SK-N-SH (cell line): ENCODE measurements around the gene FOXR1. TPM values are rescaled to one million over a fixed set of nuclear protein-coding genes. Genes with fewer than 3 reads are reported as not detected.
"Not testable (repeated sequence)": the region's sequence is repeated elsewhere in the genome, so short reads cannot be mapped to it uniquely, and the experiment has no call there.

ENCODE experiments used
- CTCF ChIA-PET: fragments of 300-600, 350-600 bp; formaldehyde crosslinking; extraction: SDS; loops from one replicate; lab custom pipeline; 2021; lab: Yijun Ruan, JAX
- POLR2A ChIA-PET: fragments of 350-600 bp; sonication (Branson Sonifier 250); formaldehyde crosslinking; extraction: SDS; loops from one replicate; lab custom pipeline; 2020; ENCODE audit warnings: antibody characterized with exemption, inconsistent platforms; lab: Yijun Ruan, JAX
- DNase-seq: peaks from one replicate; pipeline ENCODE4 v3.0.0; 2012
- H2AFZ ChIP-seq: fragments of 200-600 bp; sonication (generic); 2 replicates; pipeline ENCODE4 v1.8.1; 2016; ENCODE audit warnings: antibody characterized with exemption, mild to moderate bottlenecking, low read depth
- H3F3A ChIP-seq: fragments of 200-600 bp; sonication (generic); replicated peaks from 2 replicates; pipeline ENCODE3; 2016; ENCODE audit warnings: antibody characterized with exemption, mild to moderate bottlenecking; ENCODE audit not compliant: insufficient read depth
- H3K27ac ChIP-seq, 2 experiments: fragments of 200-500 bp in 1 of 2; fragments of 200-600 bp in 1 of 2; sonication (Bioruptor generic) in 1 of 2; sonication (generic), shearing (Covaris generic) in 1 of 2; 2 replicates each; pipeline versions ENCODE4 v1.5.1 to v1.6.1; 2014 to 2016; ENCODE audit warnings: low read depth in 2 of 2, inconsistent platforms in 1 of 2, low read length in 1 of 2, mild to moderate bottlenecking in 1 of 2, mixed read lengths in 1 of 2
- H3K27me3 ChIP-seq: fragments of 200-600 bp; sonication (generic), shearing (Covaris generic); 2 replicates; pipeline ENCODE4 v1.6.1; 2016; ENCODE audit warnings: mixed run types; ENCODE audit not compliant: insufficient read depth
- H3K36me3 ChIP-seq, 2 experiments: fragments of 200-500 bp in 1 of 2; fragments of 200-600 bp in 1 of 2; sonication (Bioruptor generic) in 1 of 2; sonication (generic) in 1 of 2; replicated peaks in 1 of 2; 2 replicates each; pipeline versions ENCODE3 to v1.5.1; 2014 to 2016; ENCODE audit warnings: low read length in 1 of 2, mild to moderate bottlenecking in 1 of 2; ENCODE audit not compliant: insufficient read depth in 2 of 2, control insufficient read depth in 1 of 2
- H3K4me1 ChIP-seq, 2 experiments: fragments of 200-500 bp in 1 of 2; fragments of 200-600 bp in 1 of 2; sonication (Bioruptor generic) in 1 of 2; sonication (generic), shearing (Covaris generic) in 1 of 2; 2 replicates each; pipeline versions ENCODE4 v1.5.1 to v1.6.1; 2014 to 2016; ENCODE audit warnings: low read depth in 1 of 2, low read length in 1 of 2, mixed run types in 1 of 2; ENCODE audit not compliant: insufficient read depth in 2 of 2, control insufficient read depth in 1 of 2
- H3K4me2 ChIP-seq: fragments of 200-600 bp; sonication (generic), shearing (Covaris generic); 2 replicates; pipeline ENCODE4 v1.6.1; 2017; ENCODE audit warnings: mixed run types
- H3K4me3 ChIP-seq, 2 experiments: fragments of 200-500 bp in 1 of 2; fragments of 200-600 bp in 1 of 2; sonication (Bioruptor generic) in 1 of 2; sonication (generic), shearing (Covaris generic) in 1 of 2; 2 replicates each; pipeline versions ENCODE4 v1.5.1 to v1.8.1; 2014 to 2016; ENCODE audit warnings: low read depth in 2 of 2, inconsistent platforms in 1 of 2, low read length in 1 of 2, mild to moderate bottlenecking in 1 of 2, mixed read lengths in 1 of 2, moderate library complexity in 1 of 2
- H3K79me2 ChIP-seq: fragments of 200-600 bp; sonication (generic); 2 replicates; pipeline ENCODE4 v1.8.1; 2017; ENCODE audit warnings: mild to moderate bottlenecking; ENCODE audit not compliant: insufficient read depth
- H3K9ac ChIP-seq: fragments of 200-600 bp; sonication (generic); 2 replicates; pipeline ENCODE4 v1.6.1; 2017; ENCODE audit warnings: mixed run types
- H3K9me2 ChIP-seq: fragments of 200-600 bp; sonication (generic); 2 replicates; pipeline ENCODE4 v1.6.1; 2017; ENCODE audit warnings: mixed run types
- H3K9me3 ChIP-seq: fragments of 200-600 bp; sonication (generic); 2 replicates; pipeline ENCODE4 v1.6.1; 2017; ENCODE audit warnings: mixed run types, mild to moderate bottlenecking, moderate library complexity
- H4K20me1 ChIP-seq: fragments of 200-600 bp; sonication (generic); 2 replicates; pipeline ENCODE4 v1.6.1; 2017; ENCODE audit warnings: mild to moderate bottlenecking, mixed run types; ENCODE audit not compliant: insufficient read depth
- CTCF ChIP-seq: fragments of 200-600 bp; sonication (generic); IDR thresholded peaks from 2 replicates; pipeline ENCODE4 v1.6.1; 2017; ENCODE audit warnings: antibody characterized with exemption, mild to moderate bottlenecking, moderate library complexity
- FOXJ3 ChIP-seq: sonication (generic); formaldehyde crosslinking; IDR thresholded peaks from 2 replicates; pipeline ENCODE4 v1.5.1; 2020; ENCODE audit warnings: mild to moderate bottlenecking, missing genetic modification reagents
- FOXM1 ChIP-seq: IDR thresholded peaks from 2 replicates; pipeline ENCODE4 v1.4.0; 2012; ENCODE audit warnings: low read depth, mild to moderate bottlenecking
- GABPA ChIP-seq: IDR thresholded peaks from 2 replicates; pipeline ENCODE4 v1.4.0; 2012; ENCODE audit warnings: low read depth, mild to moderate bottlenecking
- GATA2 ChIP-seq: sonication (generic); formaldehyde crosslinking; IDR thresholded peaks from 2 replicates; pipeline ENCODE4 v1.5.0; 2020; ENCODE audit warnings: mild to moderate bottlenecking, missing genetic modification reagents
- IRF3 ChIP-seq: fragments of 150-350 bp; IDR thresholded peaks from 2 replicates; pipeline ENCODE4 v1.6.1; 2016; ENCODE audit warnings: mild to moderate bottlenecking, low read depth, low read length
- JUND ChIP-seq: IDR thresholded peaks from 2 replicates; pipeline ENCODE4 v1.4.0; 2012
- MAX ChIP-seq: IDR thresholded peaks from 2 replicates; pipeline ENCODE4 v1.4.0; 2012; ENCODE audit warnings: low read depth
- NRF1 ChIP-seq: IDR thresholded peaks from 2 replicates; pipeline ENCODE4 v1.6.1; 2012; ENCODE audit warnings: low read depth, mild to moderate bottlenecking, low read length
- RCOR1 ChIP-seq: fragments of 150-350 bp; IDR thresholded peaks from 2 replicates; pipeline ENCODE4 v1.6.1; 2017; ENCODE audit warnings: antibody characterized with exemption, low read length
- SIN3A ChIP-seq: IDR thresholded peaks from 2 replicates; pipeline ENCODE4 v1.6.1; 2012; ENCODE audit warnings: low read depth, mild to moderate bottlenecking, low read length, moderate library complexity, borderline replicate concordance
- SMC3 ChIP-seq: IDR thresholded peaks from 2 replicates; pipeline ENCODE4 v1.6.1; 2012; ENCODE audit warnings: low read depth, low read length, improper control_type of control experiment
- WGBS: methylation state at CpG from one replicate; pipeline ENCODE4 v1.1.6; 2017; ENCODE audit warnings: low lambda C conversion rate; 5-methylcytosine and 5-hydroxymethylcytosine counted together
- polyA plus RNA-seq, 3 experiments: library from polyadenylated mRNA; depleted of rRNA; stranded (reverse); fragments of >200 nt; gene quantifications; 2 replicates each; pipeline ENCODE4 v1.2.3, GENCODE V29; 2012

FOXR1 gene
- polyA plus RNA-seq, 1 of the 3 experiments (the other 2 are of a cell fraction): not detected

GRCh38 chr11:118988280-118988679, 16.7 kb downstream of the FOXR1 start:
- Histone ChIP-seq H3K79me2 (no peaks in the 10 kb centered on the region), H3K4me3 (no peak overlapping the region), H3K9ac (no peak overlapping the region), H3K36me3 (no peaks in the 10 kb centered on the region), H3K27ac (no peak overlapping the region), H2AFZ (no peak overlapping the region), H3K27me3 (no peaks in the 10 kb centered on the region), H3F3A (peaks cover 5% of the 10 kb centered on the region), H3K9me2 (no peaks in the 10 kb centered on the region), H3K4me1 (no peaks in the 10 kb centered on the region), H3K9me3 (no peaks in the 10 kb centered on the region), H3K4me2 (no peak overlapping the region), H4K20me1 (no peaks in the 10 kb centered on the region)
- POLR2A ChIA-PET: no interaction called here
- DNase-seq: no peak
- CTCF ChIA-PET: no interaction called here
- TF ChIP-seq SMC3 (no peak), MAX (no peak), FOXJ3 (CRISPR knock-in tag) (no peak), IRF3 (no peak), JUND (no peak), SIN3A (no peak), GATA2 (CRISPR knock-in tag) (no peak), NRF1 (no peak)
- 83% methylated on average over 4 of the region's 5 CpGs for WGBS

- not testable (repeated sequence) for H3K9ac ChIP-seq, H3K36me3 ChIP-seq
Measured at GRCh38 chr11:118991486-118992038, 20.0 kb downstream of the FOXR1 start.

GRCh38 chr11:118996926-118997626, 25.5 kb downstream of the FOXR1 start:
- WGBS: 24% methylated on average over 16 of the region's 22 CpGs
- Histone ChIP-seq H3K4me3 (peak overlapping the region; percentile 77 to 97), H3K9me2 (no peaks in the 10 kb centered on the region), H3K79me2 (peaks cover 51% of the 10 kb centered on the region), H3K27ac (peak overlapping the region; percentile 26 to 67; a peak in 3 of 4 replicates), H2AFZ (peak overlapping the region; percentile 99), H3K27me3 (no peaks in the 10 kb centered on the region), H3K9me3 (no peaks in the 10 kb centered on the region), H4K20me1 (no peaks in the 10 kb centered on the region), H3K9ac (peak overlapping the region; percentile 78), H3K4me1 (peaks cover 5 to 16% of the 10 kb centered on the region in 2 experiments; a peak in 3 of 4 replicates), H3K4me2 (peak overlapping the region; percentile 98), H3K36me3 (peaks cover 3 to 24% of the 10 kb centered on the region in 2 experiments), H3F3A (peaks cover 23% of the 10 kb centered on the region)
- ChIA-PET POLR2A (interaction anchor here (1.0 to 1.6 kb wide), 3 partner anchors 8 to 206 kb away, joined by 3 to 5 read pairs (median 3); partner anchors contain the start of gene DDX6), CTCF (interaction anchor here (0.6 to 4.1 kb wide), 8 partner anchors 15 to 307 kb away, joined by 3 to 13 read pairs (median 4); partner anchors contain the start of genes BCL9L and UPK2)
- TF ChIP-seq FOXM1 (no peak), MAX (no peak), GABPA (peak; percentile 13; the same call in 1 of the 2 replicates), RCOR1 (no peak), CTCF (peak; percentile 47)
- DNase-seq: peak; percentile 66

More at GRCh38 chr11:118991486-118992038, 20.0 kb downstream of the FOXR1 start:
- DNase-seq, H3K9me3 ChIP-seq, CTCF ChIA-PET, H3K4me2 ChIP-seq, H3K27ac ChIP-seq, H3K79me2 ChIP-seq, H4K20me1 ChIP-seq, H3K4me3 ChIP-seq, H3K4me1 ChIP-seq, H3F3A ChIP-seq, POLR2A ChIA-PET, H3K9me2 ChIP-seq, H3K27me3 ChIP-seq, H2AFZ ChIP-seq: not testable (repeated sequence)
- WGBS: 90% methylated on average over 12 of the region's 44 CpGs
